Subcutaneous adipose tissue (tissue), 4 donors: Measurements from ENCODE around the gene DNAJC15. TPM values are rescaled to one million over a fixed set of nuclear protein-coding genes. Genes with fewer than 3 reads are reported as not detected.

Source experiments
- CTCF ChIP-seq: fragments of 450-650 bp; IDR thresholded peaks from one replicate; pipeline ENCODE4 v1.5.1; 2016; ENCODE audit warnings: low read depth, mild to moderate bottlenecking, control low read depth, antibody characterized with exemption, moderate library complexity
- total RNA-seq, 4 donors: library from RNA; depleted of rRNA; stranded (reverse); fragments of >200 nt; gene quantifications; one replicate each; pipeline ENCODE4 v1.1.0, GENCODE V29; 2016

DNAJC15 gene
- total RNA-seq = 10 to 100 TPM in 2 of 4 donors, 1 to 10 TPM in 2; 4.3 to 16.0 (median 10.3) TPM

GRCh38 chr13:43023289-43023963 is at the start of gene DNAJC15:
Gene DNAJC15, plus strand, starts transcription at chr13:43023586. Its CDS starts 41 bp downstream, at chr13:43023627.
- no peak for TF ChIP-seq CTCF

DNA sequence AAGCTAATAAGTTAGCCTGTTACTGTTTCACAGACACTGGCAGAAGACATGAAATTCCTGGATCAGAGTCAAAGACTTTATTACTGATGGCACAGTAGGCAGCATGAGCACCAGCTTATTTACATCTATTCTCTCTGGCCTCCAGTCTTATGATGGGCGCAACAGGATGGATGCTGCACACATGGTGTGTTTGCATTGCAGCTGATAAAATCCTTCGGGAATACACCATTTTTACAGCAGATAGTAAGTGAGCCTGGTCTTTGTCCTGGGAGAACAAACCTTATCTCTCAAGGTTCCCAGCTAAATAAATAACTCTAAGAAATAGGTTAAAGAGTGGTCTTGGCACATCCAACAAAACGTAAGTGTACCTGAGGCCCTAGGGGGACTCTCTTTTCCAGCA is 47.3 kb upstream of the DNAJC15 start:
- no peak for TF ChIP-seq CTCF

DNA sequence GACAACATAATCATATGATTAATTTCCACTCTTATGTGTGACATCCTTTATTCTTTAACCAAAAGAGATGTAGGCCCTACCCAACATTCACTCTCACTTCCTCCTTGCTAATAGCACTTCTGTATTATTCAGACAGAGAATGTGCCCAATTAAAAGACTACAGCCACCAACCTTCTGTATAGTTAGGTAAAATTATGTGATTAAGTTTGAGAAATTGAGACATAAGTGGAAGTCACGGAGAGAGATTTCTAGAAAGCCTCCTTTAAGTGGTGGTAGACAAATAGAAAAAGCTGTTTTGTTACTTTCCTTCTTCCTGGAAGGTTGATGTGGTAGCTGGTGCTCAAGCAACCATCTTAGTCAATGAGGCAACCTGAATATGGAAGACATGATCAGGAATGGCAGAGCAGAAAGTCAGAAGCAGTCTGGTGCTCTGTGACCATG is 46.1 kb upstream of the DNAJC15 start:
- no peak for TF ChIP-seq CTCF

DNA sequence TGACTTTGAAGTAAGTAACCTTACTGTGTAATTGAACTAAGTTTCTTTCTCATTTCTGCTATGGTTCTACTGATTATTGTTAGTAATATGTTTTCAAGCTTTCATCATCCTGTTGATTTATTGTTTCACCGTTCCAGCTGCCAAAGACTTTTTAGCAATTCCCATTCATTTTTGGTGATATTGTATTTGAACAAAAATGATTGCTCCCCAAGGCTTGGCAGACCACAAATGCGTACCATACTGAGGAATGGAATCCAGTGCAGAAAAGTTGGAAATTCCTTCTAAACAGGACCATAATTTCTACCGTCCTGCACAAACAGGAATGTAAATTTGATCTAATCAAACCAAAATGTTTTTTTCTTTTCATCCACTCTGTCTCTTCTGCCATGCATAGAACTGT is 42.1 kb upstream of the DNAJC15 start:
- TF ChIP-seq CTCF = no peak

DNA sequence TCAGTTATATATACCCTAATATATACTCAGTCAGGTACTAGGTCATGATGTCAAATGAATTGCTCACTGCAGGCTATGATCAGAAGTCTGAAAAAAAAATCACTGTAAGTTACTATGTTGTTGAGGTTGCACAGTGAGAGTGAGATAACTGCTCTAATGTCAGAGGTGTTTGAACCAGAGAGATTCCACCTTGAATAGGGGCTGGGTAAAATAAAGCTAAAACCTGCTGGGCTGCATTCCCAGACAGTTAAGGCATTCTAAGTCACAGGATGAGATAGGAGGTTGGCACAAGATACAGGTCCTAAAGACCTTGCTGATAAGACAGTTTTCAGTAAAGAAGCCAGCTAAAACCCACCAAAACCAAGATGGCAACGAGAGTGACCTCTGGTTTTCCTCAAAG is 41.5 kb upstream of the DNAJC15 start:
- TF ChIP-seq CTCF = no peak

GRCh38 chr13:42984026-42984425 is 39.4 kb upstream of the DNAJC15 start:
- TF ChIP-seq CTCF = no peak

- TF ChIP-seq CTCF = no peak
These were observed 38.7 kb upstream of the DNAJC15 start for GRCh38 chr13:42984691-42985090.
